Measurements from ENCODE around the gene OSBPL1A. TPM values are rescaled to one million over a fixed set of nuclear protein-coding genes. Genes with fewer than 3 reads are reported as not detected.

Gene OSBPL1A
- total and polyA plus RNA-seq, 2 donors from 2014 or later, result 27.0 to 40.3 TPM

- FAIRE-seq (no peak), DNase-seq (no peak)
- Histone ChIP-seq H3K27ac (ENCODE audit: low read depth in 2 of 2, low read length in 2 of 2) (no peak overlapping the region), H3K36me3 (ENCODE audit: control insufficient read depth in 2 of 3, insufficient read depth in 3 of 3, low read length in 3 of 3) (no peaks in the 10 kb centered on the region), H3K4me3 (ENCODE audit: low read length in 3 of 3) (no peak overlapping the region), H3K9me3 (ENCODE audit: control insufficient read depth in 2 of 3, insufficient read depth in 1 of 3, low read length in 3 of 3) (no peaks in the 10 kb centered on the region), H3K27me3 (ENCODE audit: control insufficient read depth, insufficient read depth, low read length) (no peaks in the 10 kb centered on the region), H3K4me1 (ENCODE audit: control insufficient read depth in 2 of 3, insufficient read depth in 2 of 3, low read depth in 1 of 3, low read length in 3 of 3) (no peaks in the 10 kb centered on the region), H3K9ac (ENCODE audit: low read length in 3 of 3) (no peak overlapping the region)
- intact Hi-C loops (cut with DNase I), result no loop called here
- TF ChIP-seq CTCF (IDR thresholded peaks at IDR 0.05; ENCODE audit: borderline replicate concordance, extremely low read depth, insufficient read depth), result no peak
Measured at GRCh38 chr18:24126155-24126961, 271.3 kb downstream of the OSBPL1A start.

GRCh38 chr18:24121625-24122024, 276.0 kb downstream of the OSBPL1A start:
- no peaks in the 10 kb centered on the region for H3K27me3 ChIP-seq (ENCODE audit: control insufficient read depth, insufficient read depth, low read length)
- H3K4me1 ChIP-seq (ENCODE audit: control insufficient read depth in 2 of 3, insufficient read depth in 2 of 3, low read depth in 1 of 3, low read length in 3 of 3), result no peaks in the 10 kb centered on the region
- no peak for FAIRE-seq
- no peak overlapping the region for H3K4me3 ChIP-seq (ENCODE audit: low read length in 3 of 3)
- no peak overlapping the region for H3K27ac ChIP-seq (ENCODE audit: low read depth in 2 of 2, low read length in 2 of 2)
- no peaks in the 10 kb centered on the region for H3K9me3 ChIP-seq (ENCODE audit: control insufficient read depth in 2 of 3, insufficient read depth in 1 of 3, low read length in 3 of 3)
- no peak for DNase-seq
- no peaks in the 10 kb centered on the region for H3K36me3 ChIP-seq (ENCODE audit: control insufficient read depth in 2 of 3, insufficient read depth in 3 of 3, low read length in 3 of 3)
- intact Hi-C loops (cut with DNase I), result no loop called here
- H3K9ac ChIP-seq (ENCODE audit: low read length in 3 of 3), result no peak overlapping the region
- TF ChIP-seq CTCF (IDR thresholded peaks at IDR 0.05; ENCODE audit: borderline replicate concordance, extremely low read depth, insufficient read depth), result no peak

- Histone ChIP-seq H3K9ac (ENCODE audit: low read length in 3 of 3) (no peak overlapping the region), H3K9me3 (ENCODE audit: control insufficient read depth in 2 of 3, insufficient read depth in 1 of 3, low read length in 3 of 3) (no peaks in the 10 kb centered on the region), H3K4me3 (ENCODE audit: low read length in 3 of 3) (no peak overlapping the region), H3K27ac (ENCODE audit: low read depth in 2 of 2, low read length in 2 of 2) (no peak overlapping the region), H3K27me3 (ENCODE audit: control insufficient read depth, insufficient read depth, low read length) (no peaks in the 10 kb centered on the region), H3K4me1 (ENCODE audit: control insufficient read depth in 2 of 3, insufficient read depth in 2 of 3, low read depth in 1 of 3, low read length in 3 of 3) (no peaks in the 10 kb centered on the region), H3K36me3 (ENCODE audit: control insufficient read depth in 2 of 3, insufficient read depth in 3 of 3, low read length in 3 of 3) (no peaks in the 10 kb centered on the region)
- no peak for FAIRE-seq
- DNase-seq, result no peak
- intact Hi-C loops (cut with DNase I), result no loop called here
- TF ChIP-seq CTCF (IDR thresholded peaks at IDR 0.05; ENCODE audit: borderline replicate concordance, extremely low read depth, insufficient read depth), result no peak
Measured at GRCh38 chr18:24120676-24121075, 276.9 kb downstream of the OSBPL1A start.

Measured in kidney (tissue), 14 donors.